RWPE2 (cell line): Measurements from ENCODE around the gene LDLRAD4.

ENCODE experiments used
- ATAC-seq: fragments of 200-7000 bp; cut with Tn5 transposase; 3 replicates; pipeline ENCODE4 v1.9.1; 2021; ENCODE audit warnings: low read depth
- DNase-seq: peaks from one replicate; pipeline ENCODE4 v3.0.0-alpha.2; 2020; ENCODE audit warnings: low spot score
- H3K27ac ChIP-seq: fragments of 450-650 bp; 2 replicates; pipeline ENCODE4 v1.5.1; 2017; ENCODE audit warnings: mild to moderate bottlenecking; ENCODE audit not compliant: poor library complexity, severe bottlenecking
- H3K27me3 ChIP-seq: fragments of 250-450 bp; sonication (Bioruptor Pico); 2 replicates; pipeline ENCODE4 v1.5.1; 2021; ENCODE audit warnings: mild to moderate bottlenecking, moderate library complexity; ENCODE audit not compliant: insufficient read depth, poor library complexity, severe bottlenecking
- H3K36me3 ChIP-seq: fragments of 250-450 bp; sonication (Bioruptor Pico); 2 replicates; pipeline ENCODE4 v1.5.1; 2020; ENCODE audit warnings: low read depth, mild to moderate bottlenecking, moderate library complexity
- H3K4me1 ChIP-seq: fragments of 250-450 bp; sonication (Bioruptor Pico); 2 replicates; pipeline ENCODE4 v1.5.1; 2021; ENCODE audit warnings: mild to moderate bottlenecking, moderate library complexity; ENCODE audit not compliant: insufficient read depth, poor library complexity, severe bottlenecking
- H3K4me3 ChIP-seq: fragments of 250-450 bp; sonication (Bioruptor Pico); 2 replicates; pipeline ENCODE4 v1.5.1; 2021; ENCODE audit warnings: mild to moderate bottlenecking, moderate library complexity; ENCODE audit not compliant: severe bottlenecking
- H3K9me3 ChIP-seq: fragments of 250-450 bp; sonication (Bioruptor Pico); 2 replicates; pipeline ENCODE4 v1.5.1; 2021; ENCODE audit warnings: mild to moderate bottlenecking, moderate library complexity; ENCODE audit not compliant: severe bottlenecking
- TF ChIP-seq, protein P1 (sequence below): fragments of 450-650 bp; IDR thresholded peaks from one replicate; pipeline ENCODE4 v1.5.1; 2017; ENCODE audit warnings: mild to moderate bottlenecking, moderate library complexity; ENCODE audit not compliant: poor library complexity, severe bottlenecking

LDLRAD4 gene

DNA sequence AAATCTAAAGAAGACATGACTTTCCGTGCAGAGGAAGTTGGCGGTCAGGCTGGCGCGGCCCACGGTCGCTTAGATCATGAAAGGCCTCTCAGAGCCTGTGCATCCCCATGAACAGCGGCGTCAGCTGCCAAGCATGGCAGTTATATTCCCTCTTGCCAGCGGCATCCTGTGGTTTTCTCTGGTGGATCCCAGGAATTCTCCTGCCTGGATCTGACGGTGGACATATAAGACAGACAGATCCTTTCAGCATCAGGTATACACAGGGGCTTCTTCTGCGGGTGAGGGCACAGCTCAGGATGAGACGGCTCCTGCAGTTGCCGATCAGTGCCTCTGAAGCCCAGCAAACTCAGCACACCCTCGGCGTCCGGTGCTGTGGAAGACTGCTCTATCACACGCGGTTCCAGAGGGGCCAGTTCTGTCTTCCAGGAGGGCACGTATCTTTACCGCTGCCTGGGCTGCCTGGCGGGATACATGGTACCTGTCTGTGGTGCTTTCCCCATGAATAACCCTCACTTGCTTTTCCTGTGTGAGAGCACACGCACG lies 157.8 kb downstream of the LDLRAD4 start:
- no peak overlapping the region for H3K27ac ChIP-seq
- DNase-seq = no peak
- no peaks in the 10 kb centered on the region for H3K9me3 ChIP-seq
- ATAC-seq = no peak
- peaks cover 3% of the 10 kb centered on the region for H3K27me3 ChIP-seq
- no peak overlapping the region for H3K4me3 ChIP-seq
- peaks cover 6% of the 10 kb centered on the region for H3K4me1 ChIP-seq
- H3K36me3 ChIP-seq = no peaks in the 10 kb centered on the region
- TF ChIP-seq, protein P1, sequence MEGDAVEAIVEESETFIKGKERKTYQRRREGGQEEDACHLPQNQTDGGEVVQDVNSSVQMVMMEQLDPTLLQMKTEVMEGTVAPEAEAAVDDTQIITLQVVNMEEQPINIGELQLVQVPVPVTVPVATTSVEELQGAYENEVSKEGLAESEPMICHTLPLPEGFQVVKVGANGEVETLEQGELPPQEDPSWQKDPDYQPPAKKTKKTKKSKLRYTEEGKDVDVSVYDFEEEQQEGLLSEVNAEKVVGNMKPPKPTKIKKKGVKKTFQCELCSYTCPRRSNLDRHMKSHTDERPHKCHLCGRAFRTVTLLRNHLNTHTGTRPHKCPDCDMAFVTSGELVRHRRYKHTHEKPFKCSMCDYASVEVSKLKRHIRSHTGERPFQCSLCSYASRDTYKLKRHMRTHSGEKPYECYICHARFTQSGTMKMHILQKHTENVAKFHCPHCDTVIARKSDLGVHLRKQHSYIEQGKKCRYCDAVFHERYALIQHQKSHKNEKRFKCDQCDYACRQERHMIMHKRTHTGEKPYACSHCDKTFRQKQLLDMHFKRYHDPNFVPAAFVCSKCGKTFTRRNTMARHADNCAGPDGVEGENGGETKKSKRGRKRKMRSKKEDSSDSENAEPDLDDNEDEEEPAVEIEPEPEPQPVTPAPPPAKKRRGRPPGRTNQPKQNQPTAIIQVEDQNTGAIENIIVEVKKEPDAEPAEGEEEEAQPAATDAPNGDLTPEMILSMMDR = no peak

DNA sequence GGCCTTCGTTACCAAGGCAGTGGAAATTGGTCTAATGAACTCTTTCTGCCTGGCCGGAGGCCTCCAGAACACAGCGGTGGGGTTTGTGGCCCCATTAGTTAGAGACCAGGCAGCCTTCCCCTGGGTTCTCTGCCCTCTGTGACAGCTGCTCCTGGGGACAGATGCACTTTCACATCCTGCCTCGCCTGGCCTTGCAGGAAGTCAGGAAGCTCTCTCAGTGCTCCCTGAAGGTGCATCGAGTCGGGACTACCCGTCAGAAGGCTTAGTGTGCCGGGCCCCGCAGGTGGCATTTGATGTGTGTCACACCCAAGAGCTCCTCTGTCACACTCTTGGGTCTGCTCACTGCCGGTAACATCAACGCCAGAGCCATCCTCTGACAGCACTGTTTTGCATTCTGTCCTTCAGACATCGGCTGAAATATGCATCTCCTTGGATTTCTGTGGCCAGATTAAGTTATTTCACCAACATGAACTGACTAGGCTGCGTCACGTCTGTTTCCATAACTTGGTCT lies 158.3 kb downstream of the LDLRAD4 start:
- Histone ChIP-seq H3K36me3 (no peaks in the 10 kb centered on the region), H3K27me3 (peaks cover 3% of the 10 kb centered on the region), H3K4me3 (no peak overlapping the region), H3K27ac (no peak overlapping the region), H3K4me1 (peaks cover 6% of the 10 kb centered on the region), H3K9me3 (no peaks in the 10 kb centered on the region)
- ATAC-seq = no peak
- no peak for DNase-seq
- TF ChIP-seq, protein P1 = no peak

DNA sequence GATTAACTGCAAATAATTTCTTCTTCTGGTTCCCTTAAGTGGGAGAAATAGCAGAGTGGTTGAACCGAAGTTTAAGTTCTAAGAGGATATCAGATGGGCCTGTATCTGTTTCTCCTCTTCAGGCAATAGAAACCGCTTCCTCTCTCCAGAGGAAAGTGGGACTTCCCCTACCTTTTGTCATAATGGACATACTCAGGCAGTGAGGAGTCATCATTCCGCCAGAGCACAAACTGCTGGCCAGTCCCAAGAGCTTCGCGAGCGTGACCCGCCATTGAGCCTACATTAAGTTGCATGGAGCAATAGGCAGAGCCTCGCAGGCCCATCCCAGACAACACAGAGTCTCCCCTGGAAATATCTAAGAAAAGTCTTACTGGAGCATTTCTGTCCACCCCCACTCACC lies 158.9 kb downstream of the LDLRAD4 start:
- H3K27me3 ChIP-seq = peaks cover 3% of the 10 kb centered on the region
- DNase-seq = no peak
- TF ChIP-seq, protein P1 = no peak
- H3K4me3 ChIP-seq = no peak overlapping the region
- H3K27ac ChIP-seq = no peak overlapping the region
- H3K36me3 ChIP-seq = no peaks in the 10 kb centered on the region
- peaks cover 6% of the 10 kb centered on the region for H3K4me1 ChIP-seq
- no peak for ATAC-seq
- H3K9me3 ChIP-seq = no peaks in the 10 kb centered on the region

DNA sequence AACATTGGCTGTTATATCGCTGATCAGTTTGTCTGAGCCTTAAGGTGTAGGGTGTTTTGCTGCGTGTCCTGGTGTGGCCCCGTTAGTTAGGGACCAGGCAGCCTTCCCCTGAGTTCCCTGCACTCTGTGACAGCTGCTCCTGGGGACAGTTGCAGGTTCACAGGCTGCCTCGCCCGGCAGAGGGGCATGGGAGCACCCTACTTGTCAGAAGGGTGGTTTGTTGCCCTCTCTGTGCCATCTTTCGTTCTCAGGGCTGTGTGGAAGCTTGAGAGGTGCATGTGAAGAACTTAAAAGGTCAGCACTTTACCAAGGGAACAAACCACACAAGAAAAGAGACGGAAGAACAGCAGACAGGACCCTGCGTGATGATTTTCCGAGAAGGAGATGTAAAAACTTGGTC lies 159.6 kb downstream of the LDLRAD4 start:
- Histone ChIP-seq H3K4me3 (no peak overlapping the region), H3K27me3 (peaks cover 3% of the 10 kb centered on the region), H3K27ac (no peak overlapping the region), H3K36me3 (no peaks in the 10 kb centered on the region), H3K4me1 (peaks cover 6% of the 10 kb centered on the region), H3K9me3 (no peaks in the 10 kb centered on the region)
- TF ChIP-seq, protein P1 = no peak
- ATAC-seq = no peak
- DNase-seq = no peak

DNA sequence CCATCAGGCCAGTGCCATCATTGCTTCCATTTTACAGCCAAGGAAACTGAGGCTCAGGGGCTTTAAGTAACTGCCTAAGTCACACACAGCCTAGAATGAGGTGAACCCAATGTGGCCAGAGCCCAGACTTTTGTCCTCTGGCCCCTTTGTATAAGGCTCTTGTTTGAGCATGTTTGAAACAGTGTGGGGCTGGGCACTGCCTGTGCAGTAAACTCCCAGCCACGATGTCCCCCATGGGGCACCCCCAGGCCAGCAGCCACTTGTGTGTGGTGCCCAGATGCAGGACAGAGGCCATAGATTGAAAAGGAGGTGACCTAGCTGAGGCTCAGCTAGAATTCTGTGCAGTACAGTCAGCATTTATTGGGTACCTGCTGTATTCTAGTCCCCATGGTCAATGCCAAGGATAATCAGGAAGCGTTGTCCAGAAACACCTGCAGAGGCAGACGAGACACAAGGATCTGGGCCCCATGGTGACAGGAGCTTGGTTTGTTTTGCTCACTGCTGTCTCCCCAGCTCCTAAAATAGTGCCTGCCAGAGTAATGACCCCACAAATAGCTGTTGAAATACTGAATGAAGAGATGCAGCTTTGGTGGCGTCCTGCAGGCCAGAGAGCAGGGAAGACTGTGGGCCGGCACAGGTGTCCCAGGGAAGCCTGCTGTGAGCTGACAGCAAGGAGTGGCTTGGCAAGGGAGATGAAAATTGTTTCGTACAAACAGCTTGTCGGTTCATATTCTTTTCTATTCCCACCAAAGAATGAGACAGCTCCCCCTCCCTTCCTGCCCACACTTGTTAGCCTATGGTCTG lies 160.7 kb downstream of the LDLRAD4 start:
- no peaks in the 10 kb centered on the region for H3K9me3 ChIP-seq
- H3K36me3 ChIP-seq = no peaks in the 10 kb centered on the region
- ATAC-seq = no peak
- H3K4me3 ChIP-seq = no peak overlapping the region
- TF ChIP-seq, protein P1 = no peak
- H3K4me1 ChIP-seq = peaks cover 6% of the 10 kb centered on the region
- no peak overlapping the region for H3K27ac ChIP-seq
- peaks cover 3% of the 10 kb centered on the region for H3K27me3 ChIP-seq
- DNase-seq = no peak
